PFSK-1 (cell line): ENCODE measurements around the gene C1GALT1.

ENCODE experiments used
- FOXP2 ChIP-seq: optimal IDR thresholded peaks from 2 replicates; pipeline ENCODE3; 2011; ENCODE audit warnings: borderline replicate concordance, control low read depth, inconsistent platforms; ENCODE audit not compliant: insufficient read depth; ENCODE audit errors: extremely low read length, extremely low read depth
- POLR2AphosphoS5 ChIP-seq: IDR thresholded peaks from 2 replicates; pipeline ENCODE4 v1.6.1; 2012; ENCODE audit warnings: low read depth, mild to moderate bottlenecking, control low read depth, low read length, moderate library complexity
- SIN3A ChIP-seq: IDR thresholded peaks from 2 replicates; pipeline ENCODE4 v1.6.1; 2012; ENCODE audit warnings: mild to moderate bottlenecking, low read length, moderate library complexity, borderline replicate concordance; ENCODE audit not compliant: insufficient read depth
- TAF1 ChIP-seq: IDR thresholded peaks from 2 replicates; pipeline ENCODE4 v1.6.1; 2012; ENCODE audit warnings: low read length, control low read depth, borderline replicate concordance; ENCODE audit not compliant: insufficient read depth
- TF ChIP-seq, protein P1 (sequence below), 2 experiments: IDR thresholded peaks; 2 replicates each; pipeline versions ENCODE4 v1.6.1 to v1.8.0; 2011 to 2012; ENCODE audit warnings: low read depth in 2 of 2, low read length in 2 of 2, control low read depth in 1 of 2, inconsistent platforms in 1 of 2, mild to moderate bottlenecking in 1 of 2, moderate library complexity in 1 of 2; ENCODE audit not compliant: insufficient read depth in 1 of 2

Gene C1GALT1

GRCh38 chr7:7178906-7179305, 3.4 kb upstream of the C1GALT1 start:
- TF ChIP-seq TAF1 (no peak), SIN3A (no peak), POLR2AphosphoS5 (no peak), FOXP2 (no peak)
- TF ChIP-seq, protein P1, sequence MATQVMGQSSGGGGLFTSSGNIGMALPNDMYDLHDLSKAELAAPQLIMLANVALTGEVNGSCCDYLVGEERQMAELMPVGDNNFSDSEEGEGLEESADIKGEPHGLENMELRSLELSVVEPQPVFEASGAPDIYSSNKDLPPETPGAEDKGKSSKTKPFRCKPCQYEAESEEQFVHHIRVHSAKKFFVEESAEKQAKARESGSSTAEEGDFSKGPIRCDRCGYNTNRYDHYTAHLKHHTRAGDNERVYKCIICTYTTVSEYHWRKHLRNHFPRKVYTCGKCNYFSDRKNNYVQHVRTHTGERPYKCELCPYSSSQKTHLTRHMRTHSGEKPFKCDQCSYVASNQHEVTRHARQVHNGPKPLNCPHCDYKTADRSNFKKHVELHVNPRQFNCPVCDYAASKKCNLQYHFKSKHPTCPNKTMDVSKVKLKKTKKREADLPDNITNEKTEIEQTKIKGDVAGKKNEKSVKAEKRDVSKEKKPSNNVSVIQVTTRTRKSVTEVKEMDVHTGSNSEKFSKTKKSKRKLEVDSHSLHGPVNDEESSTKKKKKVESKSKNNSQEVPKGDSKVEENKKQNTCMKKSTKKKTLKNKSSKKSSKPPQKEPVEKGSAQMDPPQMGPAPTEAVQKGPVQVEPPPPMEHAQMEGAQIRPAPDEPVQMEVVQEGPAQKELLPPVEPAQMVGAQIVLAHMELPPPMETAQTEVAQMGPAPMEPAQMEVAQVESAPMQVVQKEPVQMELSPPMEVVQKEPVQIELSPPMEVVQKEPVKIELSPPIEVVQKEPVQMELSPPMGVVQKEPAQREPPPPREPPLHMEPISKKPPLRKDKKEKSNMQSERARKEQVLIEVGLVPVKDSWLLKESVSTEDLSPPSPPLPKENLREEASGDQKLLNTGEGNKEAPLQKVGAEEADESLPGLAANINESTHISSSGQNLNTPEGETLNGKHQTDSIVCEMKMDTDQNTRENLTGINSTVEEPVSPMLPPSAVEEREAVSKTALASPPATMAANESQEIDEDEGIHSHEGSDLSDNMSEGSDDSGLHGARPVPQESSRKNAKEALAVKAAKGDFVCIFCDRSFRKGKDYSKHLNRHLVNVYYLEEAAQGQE (IDR thresholded peaks at IDR 0.05; ENCODE audit: insufficient read depth in 1 of 2, low read depth in 2 of 2, low read length in 2 of 2) = no peak

GRCh38 chr7:7180725-7181449, 1.5 kb upstream of the C1GALT1 start:
- TF ChIP-seq, protein P1 (IDR thresholded peaks at IDR 0.05; ENCODE audit: insufficient read depth in 1 of 2, low read depth in 2 of 2, low read length in 2 of 2) = no peak
- TF ChIP-seq SIN3A (no peak), TAF1 (no peak), POLR2AphosphoS5 (no peak), FOXP2 (no peak)

DNA sequence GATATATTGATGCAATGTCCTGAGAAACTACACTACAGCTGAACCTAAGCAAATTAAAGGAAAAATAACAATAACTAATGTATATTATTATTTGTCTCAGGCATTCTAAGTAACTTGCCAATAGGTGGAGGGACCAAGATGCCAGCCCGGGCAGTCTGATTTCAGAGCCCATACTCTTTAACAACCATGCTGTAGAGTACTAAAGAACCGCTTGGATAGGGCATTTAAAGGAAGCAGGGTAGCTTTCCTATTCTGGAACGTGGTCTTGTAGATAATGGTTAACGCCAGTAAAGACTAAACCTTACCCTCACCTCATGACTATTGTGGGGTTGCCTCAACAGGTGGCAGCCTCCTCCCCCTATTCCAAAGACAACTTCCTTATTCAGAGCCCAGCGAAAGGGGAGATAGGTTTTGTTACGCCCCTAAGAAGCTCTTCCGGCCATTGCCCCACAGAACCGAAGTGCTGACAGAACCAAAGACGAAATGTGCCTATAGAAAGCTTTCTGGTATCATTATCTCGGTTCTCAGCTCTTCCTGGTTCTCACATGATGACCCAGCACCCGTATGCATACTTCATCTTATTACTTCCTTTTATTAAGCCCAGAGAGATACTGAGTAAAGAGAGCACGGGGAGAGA, 707 bp upstream of the C1GALT1 start:
- TF ChIP-seq SIN3A (no peak), TAF1 (no peak), POLR2AphosphoS5 (no peak), FOXP2 (no peak)
- TF ChIP-seq, protein P1 (IDR thresholded peaks at IDR 0.05; ENCODE audit: insufficient read depth in 1 of 2, low read depth in 2 of 2, low read length in 2 of 2) = no peak

DNA sequence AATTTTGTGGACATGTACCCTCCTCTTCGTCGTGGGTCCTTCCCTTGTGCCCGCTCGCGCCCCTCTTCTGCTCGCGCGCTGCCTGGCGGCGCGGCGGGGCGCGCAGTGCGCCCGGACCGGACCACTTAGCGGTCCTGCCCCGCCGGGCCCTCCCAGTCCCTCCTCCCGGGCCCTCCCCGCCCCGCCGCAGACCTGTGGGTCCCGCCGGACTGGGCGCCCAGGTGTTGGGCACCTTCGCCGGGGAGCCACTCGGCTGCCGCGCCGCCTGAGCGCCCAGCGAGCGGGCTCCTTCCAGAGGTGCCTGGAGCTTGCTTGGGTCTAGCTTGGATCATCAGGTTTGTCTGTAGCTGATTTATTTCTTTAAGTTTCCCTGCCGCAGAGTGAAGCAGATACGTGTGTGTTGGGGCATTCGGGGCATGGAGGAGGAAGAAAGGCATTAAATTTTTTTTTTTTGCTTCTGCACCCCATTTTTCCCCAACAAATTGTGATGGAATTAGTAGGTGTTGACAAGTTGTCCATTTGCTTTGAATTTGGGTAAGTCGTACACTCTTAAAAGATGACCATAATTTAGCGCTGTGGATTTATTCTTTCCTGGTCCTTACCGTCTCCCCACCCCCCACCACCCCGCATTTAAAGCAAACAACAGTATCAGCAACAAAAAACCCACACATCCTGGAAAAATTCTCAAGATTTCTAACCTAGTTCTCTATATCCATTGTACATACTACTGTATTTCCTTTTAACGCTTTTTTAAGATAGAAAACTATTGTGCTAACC, 905 bp downstream of the C1GALT1 start:
- TF ChIP-seq TAF1 (no peak), SIN3A (no peak), POLR2AphosphoS5 (no peak), FOXP2 (no peak)
- TF ChIP-seq, protein P1 (IDR thresholded peaks at IDR 0.05; ENCODE audit: insufficient read depth in 1 of 2, low read depth in 2 of 2, low read length in 2 of 2) = no peak
